ENCODE measurements around the gene SEMA4C. TPM values are rescaled to one million over a fixed set of nuclear protein-coding genes. Genes with fewer than 3 reads are reported as not detected.

Gene SEMA4C
- total RNA-seq, 1 donor from 2014 or later, result 119 TPM

DNA sequence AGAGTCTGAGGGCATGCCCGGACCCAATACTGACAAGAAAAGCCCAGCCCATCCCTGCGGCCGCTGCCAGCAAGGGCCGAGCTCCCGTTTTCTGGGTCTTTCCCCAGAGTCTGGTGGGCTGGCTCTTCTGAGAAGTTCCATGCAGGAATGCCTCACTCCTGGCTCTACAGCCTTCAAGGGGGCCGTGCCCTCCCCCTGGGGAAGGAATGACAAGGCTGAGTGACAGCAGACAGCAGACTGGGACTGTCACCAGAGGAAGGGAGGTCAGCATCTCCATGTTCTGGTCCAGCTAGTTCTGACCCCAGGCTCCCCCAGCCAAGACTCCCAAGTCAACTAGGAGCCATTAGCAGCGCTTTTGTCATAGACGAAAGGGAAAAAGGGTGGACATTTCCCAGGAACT, 13.0 kb upstream of the SEMA4C start:
- no peak for TF ChIP-seq CTCF (IDR thresholded peaks at IDR 0.05; ENCODE audit: partially characterized antibody, unreplicated experiment)
- H3K27ac Mint-ChIP-seq (ENCODE audit: unreplicated experiment), result no peak overlapping the region
- peaks cover 6% of the 10 kb centered on the region for H3K9me3 Mint-ChIP-seq (ENCODE audit: unreplicated experiment)
- H3K27me3 Mint-ChIP-seq (ENCODE audit: unreplicated experiment), result peaks cover 5% of the 10 kb centered on the region
- H3K4me3 Mint-ChIP-seq (ENCODE audit: unreplicated experiment), result no peak overlapping the region
- no peak for DNase-seq
- H3K36me3 Mint-ChIP-seq (ENCODE audit: unreplicated experiment), result no peaks in the 10 kb centered on the region
- H3K4me1 Mint-ChIP-seq (ENCODE audit: low read depth, unreplicated experiment), result peaks cover 8% of the 10 kb centered on the region

DNA sequence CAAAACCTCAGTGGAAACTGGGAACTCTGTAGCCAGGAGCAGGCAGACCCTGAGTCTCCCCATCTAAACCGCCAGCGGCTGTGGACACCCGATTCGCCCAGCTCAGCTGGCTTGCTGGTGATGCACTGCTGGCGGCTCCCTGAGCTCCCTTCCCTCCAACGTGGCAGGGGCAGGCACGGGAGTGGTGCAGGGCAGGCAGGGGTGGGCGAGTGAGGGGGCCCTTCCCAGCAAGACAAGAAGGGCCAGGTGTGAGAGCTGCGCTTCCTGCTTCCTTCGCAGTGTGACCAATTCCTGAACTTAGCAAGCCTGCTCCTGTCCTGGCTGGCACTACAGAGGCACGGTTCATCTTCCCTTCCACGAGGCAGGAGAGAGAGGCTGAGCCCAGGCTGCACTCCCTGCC, 12.3 kb upstream of the SEMA4C start:
- no peak for TF ChIP-seq CTCF (IDR thresholded peaks at IDR 0.05; ENCODE audit: partially characterized antibody, unreplicated experiment)
- peaks cover 9% of the 10 kb centered on the region for H3K4me1 Mint-ChIP-seq (ENCODE audit: low read depth, unreplicated experiment)
- no peak for DNase-seq
- no peak overlapping the region for H3K27ac Mint-ChIP-seq (ENCODE audit: unreplicated experiment)
- peaks cover 5% of the 10 kb centered on the region for H3K27me3 Mint-ChIP-seq (ENCODE audit: unreplicated experiment)
- H3K9me3 Mint-ChIP-seq (ENCODE audit: unreplicated experiment), result peaks cover 6% of the 10 kb centered on the region
- no peak overlapping the region for H3K4me3 Mint-ChIP-seq (ENCODE audit: unreplicated experiment)
- H3K36me3 Mint-ChIP-seq (ENCODE audit: unreplicated experiment), result no peaks in the 10 kb centered on the region

- Mint-ChIP-seq H3K36me3 (ENCODE audit: unreplicated experiment) (no peaks in the 10 kb centered on the region), H3K9me3 (ENCODE audit: unreplicated experiment) (peaks cover 6% of the 10 kb centered on the region), H3K4me1 (ENCODE audit: low read depth, unreplicated experiment) (peaks cover 9% of the 10 kb centered on the region), H3K27me3 (ENCODE audit: unreplicated experiment) (peaks cover 5% of the 10 kb centered on the region), H3K27ac (ENCODE audit: unreplicated experiment) (no peak overlapping the region), H3K4me3 (ENCODE audit: unreplicated experiment) (no peak overlapping the region)
- no peak for DNase-seq
- TF ChIP-seq CTCF (IDR thresholded peaks at IDR 0.05; ENCODE audit: partially characterized antibody, unreplicated experiment), result no peak
These were observed 11.7 kb upstream of the SEMA4C start for GRCh38 chr2:96881349-96882195.

- TF ChIP-seq CTCF (IDR thresholded peaks at IDR 0.05; ENCODE audit: partially characterized antibody, unreplicated experiment), result no peak
- no peak for DNase-seq
- no peak overlapping the region for H3K27ac Mint-ChIP-seq (ENCODE audit: unreplicated experiment)
- H3K36me3 Mint-ChIP-seq (ENCODE audit: unreplicated experiment), result no peaks in the 10 kb centered on the region
- H3K4me1 Mint-ChIP-seq (ENCODE audit: low read depth, unreplicated experiment), result peaks cover 11% of the 10 kb centered on the region
- H3K9me3 Mint-ChIP-seq (ENCODE audit: unreplicated experiment), result peaks cover 4% of the 10 kb centered on the region
- no peak overlapping the region for H3K4me3 Mint-ChIP-seq (ENCODE audit: unreplicated experiment)
- H3K27me3 Mint-ChIP-seq (ENCODE audit: unreplicated experiment), result peaks cover 7% of the 10 kb centered on the region
These were observed 11.0 kb upstream of the SEMA4C start for GRCh38 chr2:96880891-96881273.

- Mint-ChIP-seq H3K4me1 (ENCODE audit: low read depth, unreplicated experiment) (peaks cover 20% of the 10 kb centered on the region), H3K4me3 (ENCODE audit: unreplicated experiment) (no peak overlapping the region), H3K36me3 (ENCODE audit: unreplicated experiment) (no peaks in the 10 kb centered on the region), H3K27me3 (ENCODE audit: unreplicated experiment) (peaks cover 9% of the 10 kb centered on the region), H3K27ac (ENCODE audit: unreplicated experiment) (no peak overlapping the region), H3K9me3 (ENCODE audit: unreplicated experiment) (peaks cover 9% of the 10 kb centered on the region)
- no peak for DNase-seq
- no peak for TF ChIP-seq CTCF (IDR thresholded peaks at IDR 0.05; ENCODE audit: partially characterized antibody, unreplicated experiment)
These were observed 9.7 kb upstream of the SEMA4C start for GRCh38 chr2:96879545-96880040.

Measured in glutamatergic neuron (in vitro differentiated cells).